Mammary epithelial cell (primary cell): ENCODE measurements around the gene SPIB.

Experiments used
- CTCF ChIP-seq, 2 donors: IDR thresholded peaks in 1 of 2; conservative IDR thresholded peaks in 1 of 2; 2 replicates each; pipeline ENCODE4 v1.5.1; 2011 to 2012; ENCODE audit warnings: inconsistent platforms in 2 of 2, low read length in 2 of 2, mild to moderate bottlenecking in 2 of 2, control low read depth in 1 of 2, low read depth in 1 of 2; ENCODE audit not compliant: insufficient read depth in 1 of 2; ENCODE audit errors: extremely low read depth in 1 of 2
- EZH2 ChIP-seq: IDR thresholded peaks from 2 replicates; pipeline ENCODE4 v1.6.1; 2012; ENCODE audit warnings: low read length, inconsistent platforms, borderline replicate concordance

DNA sequence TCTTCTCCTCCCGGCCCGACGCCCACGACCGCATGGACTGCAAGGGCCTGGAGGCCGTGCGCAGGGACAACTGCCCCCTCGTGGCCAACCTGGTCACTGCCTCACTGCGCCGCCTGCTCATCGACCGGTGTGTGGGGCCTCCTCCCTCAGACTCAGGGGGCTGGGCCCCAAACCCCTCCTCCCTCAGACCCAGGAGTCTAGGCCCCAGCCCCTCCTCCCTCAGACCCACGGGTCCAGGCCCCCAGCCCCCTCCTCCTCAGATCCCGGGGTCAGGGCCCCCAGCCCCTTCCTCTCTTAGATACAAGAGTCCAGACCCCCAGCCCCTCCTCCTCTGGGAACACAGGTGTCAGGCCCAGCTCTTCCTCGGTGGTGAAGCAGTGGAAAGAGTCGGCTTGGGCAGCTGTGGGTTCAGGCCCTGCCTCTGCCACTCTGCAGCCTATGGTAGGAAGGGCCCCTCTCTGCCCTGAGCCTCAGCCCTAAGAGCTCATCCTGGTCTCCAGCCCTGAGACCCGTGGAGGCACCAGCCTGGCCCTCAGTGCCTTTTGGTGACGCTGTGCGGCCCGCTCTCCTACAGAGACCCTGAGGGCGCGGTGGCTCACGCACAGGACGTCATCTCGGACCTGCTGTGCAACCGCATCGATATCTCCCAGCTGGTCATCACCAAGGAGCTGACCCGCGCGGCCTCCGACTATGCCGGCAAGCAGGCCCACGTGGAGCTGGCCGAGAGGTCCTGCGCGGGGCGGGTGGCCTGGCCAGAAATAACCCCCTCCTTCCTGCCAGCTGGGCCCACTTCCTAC, 3.7 kb upstream of the SPIB start:
- no peak for TF ChIP-seq EZH2
- peak; percentile 57 to 69 for TF ChIP-seq CTCF (conservative IDR thresholded peaks at IDR 0.05 in 1 of 2, IDR thresholded peaks at IDR 0.05 in 1 of 2; ENCODE audit: extremely low read depth in 1 of 2, insufficient read depth in 1 of 2, low read depth in 1 of 2, low read length in 2 of 2)
